Activated T-helper 9 cell treated with anti-CD3 and anti-CD28 coated beads, Interleukin-2, amount 50 U/mL, for 16 hours (primary cell): ENCODE measurements around the gene C19orf47.

Experiments used
- DNase-seq: peaks from one replicate; pipeline ENCODE4 v3.0.0-alpha.2; 2020; ENCODE audit warnings: low read depth

Gene C19orf47

DNA sequence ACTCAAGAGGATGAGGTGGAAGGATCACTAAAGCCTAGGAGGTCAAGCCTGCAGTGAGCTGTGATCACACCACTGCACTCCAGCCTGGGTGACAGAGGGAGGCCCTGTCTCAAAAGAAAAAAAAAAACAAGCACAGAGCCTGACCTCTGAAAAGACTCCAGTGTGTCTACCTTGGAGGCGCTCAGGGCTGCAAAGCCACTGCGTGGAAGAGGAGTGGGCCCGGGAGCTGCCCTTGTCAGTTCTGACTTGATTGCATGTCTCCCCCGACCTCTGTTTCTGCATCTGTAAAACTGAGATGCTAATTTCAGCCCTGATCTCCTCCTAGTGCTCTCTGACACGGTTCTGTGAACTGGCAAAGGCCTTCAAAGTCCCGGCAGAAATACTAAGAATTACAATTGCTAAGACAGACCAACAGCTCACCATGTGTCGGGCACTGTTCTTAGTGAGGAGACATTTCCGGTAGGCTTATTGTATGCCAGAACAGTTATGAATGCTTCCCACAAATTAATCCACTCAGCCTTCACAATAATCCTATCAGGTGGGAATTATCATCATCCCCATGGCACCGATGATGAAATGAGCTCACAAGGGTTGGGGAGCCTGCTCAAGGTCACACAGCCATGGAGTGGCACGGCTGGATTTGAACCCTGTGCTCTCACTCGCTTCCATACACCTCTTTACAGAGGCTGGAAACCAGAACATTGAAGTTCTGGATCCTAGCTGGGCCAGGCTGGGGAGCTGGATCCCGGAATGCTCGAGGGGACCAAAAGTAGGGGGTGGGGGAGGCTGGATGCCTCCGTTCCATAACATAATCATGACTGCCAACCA, 66.6 kb downstream of the C19orf47 start:
- no peak for DNase-seq

DNA sequence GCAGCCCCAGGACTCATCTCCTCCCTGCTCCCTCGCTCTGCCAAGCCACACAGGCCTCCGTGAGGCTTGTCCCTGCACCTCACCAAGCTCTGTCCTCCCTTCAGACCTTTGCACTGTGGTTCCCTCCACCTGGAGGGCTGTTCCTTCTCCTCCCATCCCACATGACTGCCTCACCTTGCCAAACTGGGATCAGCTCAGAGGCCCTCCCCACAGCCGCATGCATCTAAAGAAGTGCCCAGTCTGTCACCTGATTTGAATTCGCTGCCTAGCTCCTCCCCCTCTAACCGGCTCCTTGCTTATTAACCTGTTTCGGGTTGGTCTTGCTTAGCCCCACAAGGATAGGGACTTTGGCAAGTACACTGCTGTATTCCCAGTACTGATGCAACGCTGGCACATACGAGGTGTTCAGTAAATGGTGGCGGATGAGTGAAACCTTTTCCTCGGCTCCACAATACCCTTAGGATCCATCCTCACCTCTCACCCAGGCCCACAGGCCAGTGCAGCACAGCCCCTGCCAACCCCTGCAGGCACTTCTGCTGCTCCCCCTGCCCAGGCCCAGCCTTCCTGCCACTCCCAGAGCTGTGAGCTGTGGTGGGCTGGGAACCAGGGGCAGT, 67.5 kb downstream of the C19orf47 start:
- DNase-seq = no peak

DNA sequence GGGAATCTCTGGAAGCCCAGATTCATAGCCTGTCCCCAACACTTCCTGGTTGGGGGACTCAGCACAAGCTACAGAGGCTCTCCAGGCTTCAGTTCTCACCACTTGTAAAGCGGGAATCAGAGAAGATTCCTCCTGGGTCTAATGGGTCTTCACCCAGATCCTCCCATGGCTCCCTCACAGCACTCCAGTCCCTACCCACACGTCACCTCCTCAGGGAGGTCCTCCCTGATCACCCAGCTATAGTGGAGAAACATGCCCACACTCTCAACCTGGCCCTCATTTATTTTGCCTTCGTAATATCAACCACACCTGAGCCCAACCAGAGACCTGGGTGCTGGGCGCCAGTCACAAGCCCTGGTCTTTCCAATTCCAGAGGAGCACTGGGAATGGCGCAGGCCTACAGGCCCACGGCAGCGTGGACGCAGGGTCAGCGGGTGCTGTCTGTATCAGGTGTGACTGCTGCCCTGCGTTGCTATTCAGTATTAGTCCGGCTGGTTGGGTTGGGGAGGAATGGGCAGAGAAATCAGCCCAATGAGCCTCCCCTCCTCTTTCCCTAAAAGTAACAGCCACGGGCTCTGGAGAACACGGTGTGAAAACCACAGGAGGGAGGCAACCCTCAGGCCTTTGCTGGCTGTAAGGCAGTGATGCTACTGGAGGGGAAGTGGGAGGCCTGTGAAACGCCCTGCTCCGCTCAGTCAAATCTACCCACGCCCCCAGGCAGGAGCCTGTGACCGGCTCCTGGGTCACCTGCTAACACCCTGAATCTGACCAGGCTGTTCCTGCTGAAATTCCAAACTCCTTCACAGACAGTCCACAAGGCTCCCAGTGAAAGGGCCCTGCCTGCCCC, 68.2 kb downstream of the C19orf47 start:
- DNase-seq = no peak

DNA sequence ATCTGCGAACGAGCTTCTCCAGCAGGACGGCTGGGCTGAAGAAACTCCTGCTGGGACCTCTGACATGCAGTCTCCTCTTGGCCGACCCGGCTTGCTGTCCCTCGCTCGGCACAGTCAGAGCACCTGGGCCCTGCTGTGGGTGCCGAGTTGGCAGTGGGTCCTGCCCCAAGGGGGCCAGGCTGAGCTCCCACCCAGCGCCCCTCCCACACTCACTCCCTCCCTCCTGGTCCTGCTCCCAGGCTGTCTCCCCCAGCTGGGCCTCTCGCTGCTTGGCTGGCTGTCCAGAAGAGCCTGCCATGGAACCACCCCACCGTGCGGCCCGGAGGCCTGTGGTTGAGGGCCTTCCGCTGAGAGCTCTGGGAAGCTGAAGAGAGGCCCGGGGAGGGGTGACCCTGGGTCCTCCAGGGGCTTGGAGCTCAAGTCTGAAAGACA, 69.1 kb downstream of the C19orf47 start:
- DNase-seq = no peak

DNA sequence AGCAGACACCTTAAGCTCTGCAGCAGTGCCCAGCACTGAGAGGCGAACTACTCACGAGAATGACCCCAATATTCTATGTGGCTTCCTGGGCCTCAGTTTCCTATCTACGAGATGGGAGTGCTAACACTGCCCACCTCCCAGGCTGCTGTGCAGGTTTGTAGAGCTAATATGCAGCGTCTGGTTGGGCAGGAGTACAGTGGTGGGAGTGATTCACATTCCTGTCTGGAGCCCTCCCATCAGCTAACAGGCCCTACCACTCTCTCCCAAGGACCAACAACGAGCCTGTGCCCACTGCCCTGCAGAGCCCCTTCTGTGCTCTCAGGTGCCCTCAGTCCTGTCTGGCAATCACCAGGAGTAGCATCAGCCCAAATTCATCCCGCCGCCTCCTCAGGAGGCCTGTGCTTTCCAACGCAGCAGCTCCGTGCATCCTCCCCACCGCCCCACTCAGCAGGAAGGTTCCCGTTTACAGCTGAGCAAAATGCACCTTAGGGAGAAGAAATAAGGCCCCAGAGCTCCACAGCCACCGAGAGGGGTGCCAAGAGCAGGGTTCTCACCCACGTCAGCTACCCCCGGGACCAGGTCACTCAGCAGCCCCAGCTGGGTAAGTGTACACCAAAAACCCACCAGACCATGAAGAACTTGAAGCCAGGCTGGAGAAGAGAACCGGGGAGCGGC, 69.7 kb downstream of the C19orf47 start:
- DNase-seq = no peak

DNA sequence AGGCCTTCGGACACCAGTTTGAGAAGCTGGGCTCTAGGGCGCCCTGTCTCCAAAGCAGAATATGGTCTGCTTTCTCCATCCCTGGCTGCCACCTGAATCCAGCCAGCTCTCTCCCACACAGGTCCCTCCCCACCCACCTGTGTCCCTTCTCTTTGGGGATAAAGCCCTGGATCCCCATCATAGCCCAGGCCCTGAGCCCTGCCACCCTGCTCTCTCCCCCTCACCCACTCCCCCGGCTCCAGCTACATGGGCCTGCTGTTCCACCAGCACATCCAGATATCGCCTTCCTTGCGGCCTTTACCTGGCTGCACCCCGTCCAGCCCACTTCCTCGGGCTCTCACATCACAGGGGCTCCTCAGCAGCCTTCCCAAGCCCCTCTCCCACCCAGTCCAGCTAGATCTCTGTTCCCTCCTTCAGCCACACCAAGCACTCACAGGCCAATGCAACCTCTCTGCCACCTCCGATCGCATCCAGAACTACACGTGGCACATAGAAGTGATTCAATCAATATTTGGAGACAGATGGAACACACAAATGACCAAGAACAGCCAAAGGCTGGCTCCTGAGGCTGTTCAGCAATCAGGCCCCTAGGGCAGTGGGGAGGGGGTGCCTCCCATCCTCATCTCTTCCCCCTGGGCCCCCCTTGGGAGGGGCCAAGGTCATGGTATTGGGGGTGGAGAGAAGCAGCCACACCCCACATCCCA, 70.7 kb downstream of the C19orf47 start:
- DNase-seq = no peak

DNA sequence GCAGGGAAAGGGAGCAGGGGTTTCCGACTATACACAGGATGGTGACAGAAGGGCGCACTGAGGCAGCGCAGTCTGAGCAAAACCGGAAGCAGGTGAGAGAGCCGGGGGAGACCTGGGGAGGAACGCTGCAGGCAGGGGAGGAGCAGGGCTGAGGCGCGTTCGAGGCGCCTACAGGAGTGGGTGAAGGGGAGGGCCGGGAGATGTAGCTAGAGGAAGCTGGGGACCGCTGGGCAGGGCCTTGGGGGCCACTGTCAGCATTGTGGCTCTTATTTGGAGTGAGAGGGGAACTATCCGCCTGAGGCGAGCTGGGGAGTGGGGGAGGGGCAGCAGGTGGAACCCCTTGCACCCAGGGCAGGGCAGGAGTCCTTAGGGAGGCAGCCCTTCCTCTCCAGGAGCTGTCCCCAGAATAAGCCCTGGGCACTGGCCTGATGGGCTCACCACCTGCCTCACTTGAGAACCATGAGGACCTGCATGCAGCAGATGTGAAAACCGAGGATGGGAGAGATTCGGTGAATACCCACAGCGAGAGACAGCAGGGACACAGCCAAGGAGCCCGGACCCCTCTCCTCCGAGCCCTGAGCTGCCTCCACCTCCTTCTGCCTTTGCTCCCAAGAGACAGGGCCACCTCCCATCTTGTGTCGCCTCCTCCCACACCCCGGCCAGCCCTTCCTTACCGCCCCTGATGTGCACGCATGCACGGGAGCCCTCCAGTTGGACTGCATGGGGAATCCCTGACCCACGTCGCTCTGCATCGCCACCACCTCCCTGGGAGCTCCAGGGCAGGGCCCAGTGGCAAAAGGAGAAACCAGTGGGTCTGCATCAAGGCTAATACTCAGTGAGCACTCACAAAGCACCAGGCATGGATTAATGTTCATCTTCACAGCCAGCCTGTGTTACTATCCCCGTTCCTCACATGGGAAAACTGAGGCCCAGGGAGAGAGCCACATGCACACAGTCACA, 73.3 kb downstream of the C19orf47 start:
- no peak for DNase-seq

DNA sequence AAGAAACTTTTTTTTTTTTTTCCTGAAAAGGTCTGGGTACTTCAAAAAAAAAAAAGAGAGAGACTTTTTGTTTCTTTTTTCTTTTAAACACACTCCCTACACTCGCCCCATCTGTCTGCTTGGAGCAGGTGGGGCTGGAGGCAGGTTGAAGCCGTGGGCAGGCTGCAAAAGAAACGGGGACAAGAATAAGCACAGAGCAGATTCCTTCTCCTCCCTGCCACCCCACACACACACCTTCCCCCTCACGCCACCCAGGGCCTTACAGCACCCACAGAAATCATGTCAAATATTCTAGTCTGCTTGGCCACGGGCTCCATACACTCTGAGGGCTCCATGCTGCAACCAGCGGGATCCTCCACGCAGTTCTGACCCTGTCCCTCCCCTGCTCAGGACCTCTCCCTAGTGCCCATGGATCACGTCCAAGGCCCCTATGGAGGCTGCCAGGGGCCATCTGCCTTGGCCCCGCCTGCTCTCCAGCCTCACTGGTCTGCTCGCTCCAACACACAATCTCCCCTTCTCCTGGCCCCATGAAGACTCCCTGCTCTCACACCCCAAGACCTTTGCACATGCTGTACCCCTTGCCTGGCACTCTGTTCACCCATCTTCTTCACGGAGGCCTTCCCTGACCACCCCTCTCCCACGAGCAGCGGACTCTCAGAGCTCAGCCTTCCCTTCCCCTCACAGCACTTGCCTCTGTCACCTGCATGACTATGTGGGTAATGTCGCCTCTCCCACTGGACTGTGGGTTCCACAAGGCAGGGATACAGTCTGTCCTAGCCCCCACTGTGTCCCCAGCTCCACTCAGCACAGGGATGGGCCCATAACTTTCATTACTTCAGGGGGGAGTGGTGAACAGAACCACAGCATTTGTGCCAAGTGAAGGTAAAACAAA, 74.5 kb downstream of the C19orf47 start:
- DNase-seq = no peak

DNA sequence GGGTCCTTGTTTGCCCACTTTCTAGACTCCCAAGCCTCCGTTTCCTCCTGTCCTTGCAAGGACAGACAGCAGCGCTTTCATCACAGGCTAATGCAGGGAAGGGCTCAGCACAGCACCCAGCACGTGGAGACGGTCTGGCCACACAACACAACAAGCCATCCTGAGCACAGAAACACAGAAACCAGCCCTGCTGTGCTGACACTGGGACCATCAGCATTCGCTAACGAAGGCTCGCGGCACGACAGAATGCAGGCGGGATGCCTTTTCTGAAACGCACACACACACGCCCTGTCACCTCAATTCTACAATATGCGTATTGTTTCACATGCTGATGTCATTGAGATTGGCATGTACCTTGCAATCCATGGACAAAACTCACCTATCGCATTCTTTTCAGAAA, 75.9 kb downstream of the C19orf47 start:
- no peak for DNase-seq

DNA sequence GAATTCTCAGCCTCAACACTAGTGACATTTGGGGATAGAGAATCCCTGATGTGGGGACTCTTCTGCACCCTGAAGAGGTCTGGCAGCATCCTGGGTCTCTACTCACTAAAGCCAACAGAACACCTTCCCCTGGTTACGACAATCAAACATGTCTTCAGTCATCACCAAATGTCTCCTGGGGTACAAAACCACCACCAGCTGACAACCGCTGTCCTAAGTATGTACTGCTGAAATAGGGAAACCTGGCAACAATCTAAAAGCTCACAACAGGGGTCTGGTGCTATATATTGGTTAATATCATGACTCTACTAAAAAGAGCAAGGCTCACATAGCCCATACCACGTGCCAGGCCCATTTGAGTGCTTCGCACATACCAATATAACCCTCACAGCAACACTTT, 76.5 kb downstream of the C19orf47 start:
- DNase-seq = no peak

DNA sequence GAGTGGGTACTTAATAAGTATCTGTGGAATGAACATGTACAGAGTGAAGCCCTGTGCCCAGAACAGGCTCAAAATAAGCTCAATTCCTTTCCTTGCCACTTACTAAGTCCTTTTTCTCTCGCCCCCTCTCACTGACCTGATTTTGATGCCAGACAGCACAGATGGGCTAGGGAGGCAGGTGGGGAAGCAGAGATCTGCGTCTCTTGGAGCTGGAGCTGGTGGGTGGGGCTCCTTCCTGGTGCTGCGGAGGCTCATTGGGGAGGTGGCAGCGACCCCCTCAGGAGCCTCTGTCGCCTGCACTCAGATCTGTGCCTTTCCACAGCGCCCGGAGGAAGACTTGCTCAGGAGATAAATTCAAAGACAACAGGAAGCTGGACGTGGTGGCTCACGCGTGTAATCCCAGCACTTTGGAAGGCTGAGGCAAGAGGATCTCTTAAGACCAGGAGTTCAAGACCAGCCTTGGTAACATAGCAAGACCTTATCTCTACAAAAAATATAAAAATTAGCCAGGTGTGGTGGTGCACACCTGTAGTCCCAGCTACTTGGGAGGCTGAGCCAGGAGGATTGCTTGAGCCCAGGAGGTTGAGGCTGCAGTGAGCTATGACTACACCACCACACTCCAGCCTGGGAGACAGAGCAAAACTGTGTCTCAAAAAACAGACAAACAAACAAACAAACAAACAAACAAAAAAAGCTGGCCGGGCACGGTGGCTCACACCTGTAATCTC, 77.7 kb downstream of the C19orf47 start:
- no peak for DNase-seq
